ENCODE measurements around the gene DEFB108B.
"Not testable (repeated sequence)": the region's sequence is repeated elsewhere in the genome, so short reads cannot be mapped to it uniquely, and the experiment has no call there.

The DEFB108B gene

DNA sequence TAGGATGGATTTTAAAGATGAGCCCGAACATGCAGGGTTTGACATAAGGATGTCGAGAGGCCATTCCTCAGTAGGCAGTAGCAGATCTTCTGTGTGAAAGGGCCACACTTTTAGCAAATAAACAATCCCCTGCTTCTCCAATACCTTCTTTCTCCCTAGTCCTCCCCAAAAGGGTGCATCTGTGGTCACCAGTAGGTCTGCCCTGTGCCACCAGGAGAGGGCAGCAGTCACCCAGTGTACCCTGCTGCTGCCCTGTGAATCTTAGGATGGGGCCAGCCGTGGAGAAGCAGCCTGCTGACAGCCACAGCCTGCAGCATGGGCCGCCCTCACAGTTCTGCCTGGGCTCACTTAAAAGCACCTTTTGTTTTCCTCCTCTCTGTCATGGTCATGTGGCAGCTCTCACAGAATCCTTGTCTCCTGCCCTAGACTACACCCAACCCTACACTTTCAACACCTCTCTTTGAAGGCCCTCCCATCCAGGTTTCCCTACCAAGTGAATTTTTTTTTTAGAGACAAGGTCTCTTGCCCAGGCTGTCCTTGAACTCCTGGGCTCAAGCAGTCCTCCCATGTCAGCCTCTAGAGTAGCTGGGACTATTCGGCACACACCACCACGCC is 40.3 kb upstream of the DEFB108B start:
- POLR2A ChIA-PET; H3K4me1 ChIP-seq (ENCODE audit: control insufficient read depth, insufficient read depth, low read length); H3K4me3 ChIP-seq (ENCODE audit: low read depth, low read length); H3K36me3 ChIP-seq (ENCODE audit: control insufficient read depth in 2 of 2, insufficient read depth in 1 of 2, low read length in 2 of 2); H3K9me3 ChIP-seq (ENCODE audit: control insufficient read depth, insufficient read depth, low read depth, low read length); H3K27ac ChIP-seq (ENCODE audit: extremely low read depth, low read depth, low read length): not testable (repeated sequence)
- CTCF ChIA-PET, result interaction anchor here (0.6 kb wide), 1 partner anchor 792 kb away, joined by 3 read pairs; no protein-coding TSS in a partner anchor
- TF ChIP-seq, protein P1, sequence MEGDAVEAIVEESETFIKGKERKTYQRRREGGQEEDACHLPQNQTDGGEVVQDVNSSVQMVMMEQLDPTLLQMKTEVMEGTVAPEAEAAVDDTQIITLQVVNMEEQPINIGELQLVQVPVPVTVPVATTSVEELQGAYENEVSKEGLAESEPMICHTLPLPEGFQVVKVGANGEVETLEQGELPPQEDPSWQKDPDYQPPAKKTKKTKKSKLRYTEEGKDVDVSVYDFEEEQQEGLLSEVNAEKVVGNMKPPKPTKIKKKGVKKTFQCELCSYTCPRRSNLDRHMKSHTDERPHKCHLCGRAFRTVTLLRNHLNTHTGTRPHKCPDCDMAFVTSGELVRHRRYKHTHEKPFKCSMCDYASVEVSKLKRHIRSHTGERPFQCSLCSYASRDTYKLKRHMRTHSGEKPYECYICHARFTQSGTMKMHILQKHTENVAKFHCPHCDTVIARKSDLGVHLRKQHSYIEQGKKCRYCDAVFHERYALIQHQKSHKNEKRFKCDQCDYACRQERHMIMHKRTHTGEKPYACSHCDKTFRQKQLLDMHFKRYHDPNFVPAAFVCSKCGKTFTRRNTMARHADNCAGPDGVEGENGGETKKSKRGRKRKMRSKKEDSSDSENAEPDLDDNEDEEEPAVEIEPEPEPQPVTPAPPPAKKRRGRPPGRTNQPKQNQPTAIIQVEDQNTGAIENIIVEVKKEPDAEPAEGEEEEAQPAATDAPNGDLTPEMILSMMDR (tag by site-specific recombination; IDR thresholded peaks at IDR 0.05), result peak; percentile 36; the same call in 1 of the 2 replicates
- TF ChIP-seq ZNF654 (tag by site-specific recombination; IDR thresholded peaks at IDR 0.05; ENCODE audit: low read depth) (peak; percentile 44), ZSCAN30 (tag by site-specific recombination; IDR thresholded peaks at IDR 0.05) (peak; percentile 46; the same call in 1 of the 2 replicates)

DNA sequence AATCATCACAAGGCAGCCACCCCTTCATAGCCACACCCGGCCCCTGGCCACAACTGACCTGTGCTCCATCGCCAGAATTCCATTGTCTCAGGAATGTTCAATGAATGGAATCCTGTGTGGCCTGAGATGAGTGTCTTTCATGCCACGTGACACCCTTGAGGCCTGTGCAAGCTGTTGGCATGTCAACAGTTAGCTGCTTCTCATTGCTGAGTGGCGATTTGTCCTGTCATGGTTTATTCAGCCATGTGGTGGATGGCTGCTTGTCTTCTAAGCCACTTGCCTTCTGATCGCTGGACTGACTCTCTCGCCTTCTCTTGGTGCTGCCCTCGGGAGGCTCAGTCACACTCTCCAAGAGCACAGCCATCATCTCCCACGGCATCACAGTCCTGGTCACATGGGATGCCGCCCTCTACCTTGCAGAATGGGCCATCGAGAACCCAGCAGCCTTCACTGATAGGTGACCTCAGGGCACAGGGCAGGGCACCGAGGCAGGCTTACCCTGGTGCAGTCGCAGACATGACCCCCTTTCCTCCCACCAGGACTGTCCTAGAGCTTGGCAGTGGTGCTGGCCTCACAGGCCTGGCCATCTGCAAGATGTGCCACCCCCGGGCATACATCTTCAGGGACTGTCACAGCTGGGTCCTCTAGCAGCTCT is 38.5 kb upstream of the DEFB108B start:
- H3K9me3 ChIP-seq (ENCODE audit: control insufficient read depth, insufficient read depth, low read depth, low read length); H3K36me3 ChIP-seq (ENCODE audit: control insufficient read depth in 2 of 2, insufficient read depth in 1 of 2, low read length in 2 of 2); H3K4me3 ChIP-seq (ENCODE audit: low read depth, low read length); POLR2A ChIA-PET; H3K4me1 ChIP-seq (ENCODE audit: control insufficient read depth, insufficient read depth, low read length); H3K27ac ChIP-seq (ENCODE audit: extremely low read depth, low read depth, low read length): not testable (repeated sequence)
- CTCF ChIA-PET, result interaction anchor here (0.6 to 1.1 kb wide), 2 partner anchors 231 to 495 kb away, joined by 3 read pairs; no protein-coding TSS in a partner anchor

DNA sequence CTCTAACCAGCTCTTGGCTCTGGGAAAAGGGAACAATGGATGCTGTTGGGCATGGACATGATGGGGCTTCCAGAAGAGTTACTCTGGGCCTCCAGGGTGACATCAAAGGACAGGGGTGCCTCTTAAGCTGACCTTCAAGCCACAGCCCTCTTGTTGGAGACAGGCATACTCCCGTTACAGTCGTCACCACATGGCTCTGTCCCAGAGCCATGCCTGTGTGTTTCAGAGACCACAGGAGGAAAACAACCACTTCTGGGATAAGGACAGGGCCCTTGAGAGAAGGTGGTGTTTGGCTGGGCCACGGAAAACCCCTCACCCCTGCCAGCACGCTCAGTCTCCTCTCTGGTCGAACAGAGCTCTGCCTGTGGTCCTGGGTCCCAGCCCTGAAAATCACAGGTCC is 37.8 kb upstream of the DEFB108B start:
- H3K4me3 ChIP-seq (ENCODE audit: low read depth, low read length); H3K27ac ChIP-seq (ENCODE audit: extremely low read depth, low read depth, low read length); H3K9me3 ChIP-seq (ENCODE audit: control insufficient read depth, insufficient read depth, low read depth, low read length); H3K4me1 ChIP-seq (ENCODE audit: control insufficient read depth, insufficient read depth, low read length); H3K36me3 ChIP-seq (ENCODE audit: control insufficient read depth in 2 of 2, insufficient read depth in 1 of 2, low read length in 2 of 2); CTCF ChIA-PET; POLR2A ChIA-PET: not testable (repeated sequence)

DNA sequence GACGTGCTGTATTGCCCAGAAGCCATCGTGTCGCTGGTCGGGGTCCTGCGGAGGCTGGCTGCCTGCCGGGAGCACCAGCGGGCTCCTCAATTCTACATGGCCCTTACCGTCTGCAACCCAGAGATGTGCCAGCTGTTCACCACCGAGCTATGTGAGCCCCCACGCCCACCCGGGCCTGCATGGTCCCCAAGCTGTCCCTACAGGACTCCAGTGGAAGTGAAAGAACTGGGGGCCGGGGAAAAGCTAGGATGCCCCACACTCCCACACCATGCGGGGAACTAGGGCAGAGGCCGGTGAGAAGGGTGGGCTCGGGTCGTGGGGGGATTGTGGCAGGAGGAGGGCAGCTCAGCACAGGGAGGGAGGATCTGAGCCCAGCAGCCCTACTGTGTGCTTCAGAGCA is 37.0 kb upstream of the DEFB108B start:
- POLR2A ChIA-PET; H3K4me3 ChIP-seq (ENCODE audit: low read depth, low read length); H3K27ac ChIP-seq (ENCODE audit: extremely low read depth, low read depth, low read length); H3K4me1 ChIP-seq (ENCODE audit: control insufficient read depth, insufficient read depth, low read length); H3K9me3 ChIP-seq (ENCODE audit: control insufficient read depth, insufficient read depth, low read depth, low read length); H3K36me3 ChIP-seq (ENCODE audit: control insufficient read depth in 2 of 2, insufficient read depth in 1 of 2, low read length in 2 of 2); CTCF ChIA-PET: not testable (repeated sequence)

DNA sequence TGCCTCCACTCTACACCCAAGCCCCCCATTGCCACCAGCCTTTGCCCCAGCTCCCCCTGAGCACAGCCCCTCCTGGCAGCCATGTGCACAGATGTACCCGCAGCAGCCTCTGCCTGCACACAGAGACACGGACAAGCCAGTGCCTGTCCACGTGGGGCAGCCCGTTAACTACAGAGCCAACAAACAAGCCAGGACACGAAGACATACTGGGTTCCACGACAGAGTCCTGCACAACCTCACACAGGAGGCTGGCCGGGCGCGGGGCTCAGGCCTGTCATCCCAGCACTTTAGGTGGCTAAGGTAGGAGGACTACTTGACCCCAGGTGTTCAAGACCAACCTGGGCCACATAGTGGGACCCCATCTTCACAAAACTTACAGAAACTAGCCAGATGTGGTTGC is 36.2 kb upstream of the DEFB108B start:
- H3K4me3 ChIP-seq (ENCODE audit: low read depth, low read length); CTCF ChIA-PET; H3K4me1 ChIP-seq (ENCODE audit: control insufficient read depth, insufficient read depth, low read length); H3K36me3 ChIP-seq (ENCODE audit: control insufficient read depth in 2 of 2, insufficient read depth in 1 of 2, low read length in 2 of 2); H3K27ac ChIP-seq (ENCODE audit: extremely low read depth, low read depth, low read length); POLR2A ChIA-PET; H3K9me3 ChIP-seq (ENCODE audit: control insufficient read depth, insufficient read depth, low read depth, low read length): not testable (repeated sequence)

DNA sequence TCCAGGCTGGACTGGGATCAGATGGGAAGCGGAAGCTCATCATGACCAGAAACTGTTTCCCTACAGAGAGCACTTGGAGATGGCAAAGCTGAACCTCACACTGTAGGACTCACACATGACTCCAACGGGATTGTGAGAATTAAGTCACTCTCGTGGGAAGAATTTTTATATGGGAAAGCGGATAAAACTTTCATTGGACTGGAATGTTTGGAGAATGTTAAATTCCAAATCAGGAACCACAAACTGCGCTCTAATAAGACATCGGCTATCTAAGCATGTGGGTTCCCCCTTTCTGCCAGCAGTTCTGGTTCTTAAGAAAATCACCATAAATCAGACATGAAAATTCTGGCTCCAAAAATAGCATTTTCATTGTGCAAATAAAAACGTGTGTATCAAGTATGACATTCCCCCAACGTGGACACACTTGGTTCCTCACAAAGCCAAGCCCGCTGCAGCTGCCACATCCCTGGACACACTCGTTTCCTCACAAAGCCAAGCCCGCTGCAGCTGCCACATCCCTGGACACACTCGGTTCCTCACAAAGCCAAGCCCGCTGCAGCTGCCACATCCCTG is 33.4 kb upstream of the DEFB108B start:
- H3K4me3 ChIP-seq (ENCODE audit: low read depth, low read length); H3K27ac ChIP-seq (ENCODE audit: extremely low read depth, low read depth, low read length); H3K9me3 ChIP-seq (ENCODE audit: control insufficient read depth, insufficient read depth, low read depth, low read length); H3K4me1 ChIP-seq (ENCODE audit: control insufficient read depth, insufficient read depth, low read length); H3K36me3 ChIP-seq (ENCODE audit: control insufficient read depth in 2 of 2, insufficient read depth in 1 of 2, low read length in 2 of 2); POLR2A ChIA-PET: not testable (repeated sequence)
- CTCF ChIA-PET, result interaction anchor here (0.6 to 1.3 kb wide), 4 partner anchors 12 to 632 kb away, joined by 3 to 7 read pairs (median 3); no protein-coding TSS in a partner anchor
